ENCODE data around the gene RNF113B.

DNA sequence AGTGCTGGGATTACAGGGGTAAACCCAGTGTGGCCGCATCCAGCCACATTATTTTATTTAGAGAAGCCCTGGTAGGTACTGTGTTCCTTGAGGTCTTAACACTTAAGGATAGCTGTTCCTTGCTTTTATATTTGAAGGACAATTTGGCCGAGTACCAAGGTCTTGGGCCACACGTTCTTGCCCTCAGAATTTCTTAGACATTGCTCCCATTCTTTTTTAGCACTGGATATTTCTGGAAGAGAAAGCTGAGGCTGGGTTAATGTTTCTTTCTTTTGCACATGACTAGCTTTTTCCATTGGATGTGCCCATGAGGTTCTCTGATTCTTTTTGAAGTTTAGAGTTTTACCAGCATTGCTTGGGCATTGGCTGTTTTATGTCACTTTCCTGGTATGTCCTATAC is 5.5 kb upstream of the RNF113B start:
- TF ChIP-seq CTCF (IDR thresholded peaks at IDR 0.05) (no peak), POLR2A (IDR thresholded peaks at IDR 0.05) (no peak), EP300 (IDR thresholded peaks at IDR 0.05) (no peak)

All from sigmoid colon (tissue), 4 donors.